HCT116 (cell line): ENCODE measurements around the gene C1QTNF3. TPM values are rescaled to one million over a fixed set of nuclear protein-coding genes. Genes with fewer than 3 reads are reported as not detected.

ENCODE experiments used
- ATAC-seq: fragments of 200-7000 bp; cut with Tn5 transposase; 2 replicates; pipeline ENCODE4 v1.9.1; 2020; ENCODE audit warnings: mild to moderate bottlenecking, moderate library complexity
- BruUV-seq: library from RNA; stranded (reverse); fragments of 400-500 nt; replicated peaks from 2 replicates; lab custom pipeline; 2021; lab: Mats Ljungman, UMichigan
- CTCF ChIA-PET: fragments of 300-600 bp; sonication (Branson Sonifier 250); formaldehyde crosslinking; loops from one replicate; lab custom pipeline; 2021; ENCODE audit warnings: antibody characterized with exemption; lab: Charles Lee
- POLR2A ChIA-PET: fragments of 300-600, 350-600 bp; sonication (Branson Sonifier 250); formaldehyde crosslinking; loops from one replicate; lab custom pipeline; 2021; ENCODE audit warnings: antibody characterized with exemption; lab: Charles Lee
- RAD21 ChIA-PET, 2 experiments: fragments of 300-600 bp; sonication (Branson Sonifier 250); formaldehyde crosslinking; loops; one replicate each; lab custom pipeline; 2023; ENCODE audit warnings: low total read pairs in 2 of 2; ENCODE audit not compliant: uncharacterized antibody in 2 of 2, unreplicated experiment in 2 of 2, low non-redundant PET in 1 of 2; lab: Charles Lee
- DNase-seq: peaks from one replicate; pipeline ENCODE4 v3.0.0-alpha.2; 2010; ENCODE audit warnings: low read depth, low spot score
- H2AFZ ChIP-seq: fragments of 200-600 bp; shearing (Covaris generic), sonication (generic); 2 replicates; pipeline ENCODE4 v1.6.1; 2017; ENCODE audit warnings: low read depth, mixed run types, mixed read lengths, antibody characterized with exemption, low read length; ENCODE audit not compliant: poor library complexity, severe bottlenecking
- H3K27ac ChIP-seq: 2 replicates; pipeline ENCODE4 v1.5.1; 2012; ENCODE audit warnings: low read depth, low read length
- H3K27me3 ChIP-seq: fragments of 200-600 bp; sonication (generic); 2 replicates; pipeline ENCODE4 v1.6.1; 2016; ENCODE audit warnings: mixed run types, low read length, mixed read lengths; ENCODE audit not compliant: insufficient read depth
- H3K36me3 ChIP-seq, 2 experiments: fragments of 200-500 bp in 1 of 2; fragments of 200-600 bp in 1 of 2; sonication (Bioruptor generic) in 1 of 2; sonication (generic) in 1 of 2; 2 replicates each; pipeline versions ENCODE4 v1.5.1 to v1.6.1; 2014 to 2016; ENCODE audit warnings: low read length in 2 of 2, inconsistent platforms in 1 of 2, mixed read lengths in 1 of 2, mixed run types in 1 of 2; ENCODE audit not compliant: insufficient read depth in 2 of 2, control insufficient read depth in 1 of 2
- H3K4me1 ChIP-seq, 2 experiments: fragments of 200-600 bp in 1 of 2; sonication (generic) in 1 of 2; 2 replicates each; pipeline versions ENCODE4 v1.5.1 to v1.6.1; 2012 to 2017; ENCODE audit warnings: low read length in 2 of 2, inconsistent platforms in 1 of 2, mild to moderate bottlenecking in 1 of 2, mixed read lengths in 1 of 2, mixed run types in 1 of 2, moderate library complexity in 1 of 2; ENCODE audit not compliant: insufficient read depth in 2 of 2, control insufficient read depth in 1 of 2
- H3K4me2 ChIP-seq: fragments of 200-600 bp; sonication (generic); 2 replicates; pipeline ENCODE4 v1.6.1; 2017; ENCODE audit warnings: mixed run types, low read length, mixed read lengths
- H3K4me3 ChIP-seq, 2 experiments: fragments of 200-600 bp in 1 of 2; sonication (generic) in 1 of 2; replicated peaks in 1 of 2; 2 replicates each; pipeline ENCODE4 v1.5.1; 2011 to 2016; ENCODE audit warnings: low read length in 2 of 2, control low read depth in 1 of 2, low read depth in 1 of 2, mild to moderate bottlenecking in 1 of 2, mixed read lengths in 1 of 2, mixed run types in 1 of 2
- H3K79me2 ChIP-seq: fragments of 200-600 bp; sonication (generic); 2 replicates; pipeline ENCODE4 v1.6.1; 2017; ENCODE audit warnings: mild to moderate bottlenecking, mixed run types, low read length, moderate library complexity, mixed read lengths; ENCODE audit not compliant: insufficient read depth
- H3K9ac ChIP-seq: fragments of 200-600 bp; sonication (generic); 2 replicates; pipeline ENCODE4 v1.6.1; 2016; ENCODE audit warnings: low read length, mixed read lengths
- H3K9me2 ChIP-seq: fragments of 200-600 bp; sonication (generic), shearing (Covaris generic); 2 replicates; pipeline ENCODE4 v1.6.1; 2017; ENCODE audit warnings: mixed run types, mild to moderate bottlenecking, moderate library complexity; ENCODE audit not compliant: insufficient read depth
- H3K9me3 ChIP-seq, 2 experiments: fragments of 200-500 bp in 1 of 2; fragments of 200-600 bp in 1 of 2; sonication (Bioruptor generic) in 1 of 2; sonication (generic) in 1 of 2; 2 replicates each; pipeline ENCODE4 v1.6.1; 2014 to 2017; ENCODE audit warnings: low read length in 2 of 2, mixed read lengths in 2 of 2, inconsistent platforms in 1 of 2, low read depth in 1 of 2, mild to moderate bottlenecking in 1 of 2, mixed run types in 1 of 2, moderate library complexity in 1 of 2; ENCODE audit not compliant: control insufficient read depth in 1 of 2, insufficient read depth in 1 of 2
- H4K20me1 ChIP-seq: fragments of 200-600 bp; sonication (generic), shearing (Covaris generic); 2 replicates; pipeline ENCODE4 v1.6.1; 2017; ENCODE audit warnings: mixed run types, mild to moderate bottlenecking, moderate library complexity; ENCODE audit not compliant: insufficient read depth
- ATF3 ChIP-seq: IDR thresholded peaks from 2 replicates; pipeline ENCODE4 v1.6.1; 2012
- CBX3 ChIP-seq: IDR thresholded peaks from 2 replicates; pipeline ENCODE4 v1.6.1; 2012; ENCODE audit warnings: low read depth
- CEBPB ChIP-seq: IDR thresholded peaks from 2 replicates; pipeline ENCODE4 v1.6.1; 2012; ENCODE audit warnings: low read depth
- CTCF ChIP-seq, 3 experiments: fragments of 200-600 bp in 1 of 3; sonication (generic) in 1 of 3; IDR thresholded peaks in 2 of 3; conservative IDR thresholded peaks in 1 of 3; 2 replicates each; pipeline ENCODE4 v1.5.1; 2012 to 2017; ENCODE audit warnings: low read depth in 2 of 3, low read length in 2 of 3, antibody characterized with exemption in 1 of 3, borderline replicate concordance in 1 of 3, control low read depth in 1 of 3, mild to moderate bottlenecking in 1 of 3, mixed read lengths in 1 of 3, mixed run types in 1 of 3, moderate library complexity in 1 of 3; ENCODE audit not compliant: insufficient read depth in 1 of 3
- EGR1 ChIP-seq: IDR thresholded peaks from 2 replicates; pipeline ENCODE4 v1.6.1; 2012; ENCODE audit warnings: low read depth
- ELF1 ChIP-seq: IDR thresholded peaks from 2 replicates; pipeline ENCODE4 v1.6.1; 2012; ENCODE audit warnings: low read depth, borderline replicate concordance
- EZH2 ChIP-seq: fragments of 200-600 bp; sonication (generic); IDR thresholded peaks from 2 replicates; pipeline ENCODE4 v1.6.1; 2017; ENCODE audit warnings: antibody characterized with exemption, mixed run types
- EZH2phosphoT487 ChIP-seq: fragments of 200-600 bp; IDR thresholded peaks from 2 replicates; pipeline ENCODE4 v1.6.1; 2018; ENCODE audit warnings: antibody characterized with exemption, borderline replicate concordance
- MAX ChIP-seq: IDR thresholded peaks from 2 replicates; pipeline ENCODE4 v1.6.1; 2012
- POLR2A ChIP-seq: IDR thresholded peaks from 2 replicates; pipeline ENCODE4 v1.7.0; 2011; ENCODE audit warnings: borderline replicate concordance; ENCODE audit not compliant: insufficient read depth, insufficient read length; ENCODE audit errors: extremely low read depth
- POLR2AphosphoS5 ChIP-seq: IDR thresholded peaks from 2 replicates; pipeline ENCODE4 v1.6.1; 2011; ENCODE audit warnings: mild to moderate bottlenecking, low read depth, low read length, moderate library complexity
- RAD21 ChIP-seq: IDR thresholded peaks from 2 replicates; pipeline ENCODE4 v1.6.1; 2012; ENCODE audit warnings: low read depth, mild to moderate bottlenecking
- REST ChIP-seq: IDR thresholded peaks from 2 replicates; pipeline ENCODE4 v1.6.1; 2012; ENCODE audit warnings: low read depth
- SP1 ChIP-seq: IDR thresholded peaks from 2 replicates; pipeline ENCODE4 v1.6.1; 2012; ENCODE audit warnings: low read depth
- SRF ChIP-seq: IDR thresholded peaks from 2 replicates; pipeline ENCODE4 v1.6.1; 2012; ENCODE audit warnings: low read depth
- YY1 ChIP-seq: IDR thresholded peaks from 2 replicates; pipeline ENCODE4 v1.6.1; 2011; ENCODE audit warnings: low read length, low read depth, moderate library complexity, mild to moderate bottlenecking; ENCODE audit not compliant: insufficient replicate concordance; ENCODE audit errors: extremely low read depth
- ZBTB33 ChIP-seq: IDR thresholded peaks from 2 replicates; pipeline ENCODE4 v1.6.1; 2011; ENCODE audit warnings: mild to moderate bottlenecking, low read length, moderate library complexity; ENCODE audit not compliant: insufficient replicate concordance; ENCODE audit errors: extremely low read depth
- ZNF274 ChIP-seq: fragments of 200-500 bp; sonication (Bioruptor generic); IDR thresholded peaks from 2 replicates; pipeline ENCODE4 v1.6.1; 2014; ENCODE audit warnings: mild to moderate bottlenecking, low read depth, low read length, inconsistent platforms
- intact Hi-C: fragments of 100-400 bp; cut with micrococcal nuclease; formaldehyde crosslinking; loops from 2 replicates; pipeline ENCODE4 v1.10.0; 2022
- total RNA-seq: library from RNA; stranded (reverse); gene quantifications from one replicate; pipeline ENCODE4 v1.2.1, GENCODE V29; 2021; ENCODE audit not compliant: unreplicated experiment

Gene C1QTNF3
- total RNA-seq, 1 experiment from 2014 or later: 2.6 TPM

- H3K27ac ChIP-seq: no peak overlapping the region
- no peaks in the 10 kb centered on the region for H3K9me3 ChIP-seq
- no peak overlapping the region for H3K9ac ChIP-seq
- DNase-seq (no peak), ATAC-seq (no peak)
- no peaks in the 10 kb centered on the region for H4K20me1 ChIP-seq
- intact Hi-C loops: no loop called here
- H3K9me2 ChIP-seq: no peaks in the 10 kb centered on the region
- CTCF ChIA-PET: no interaction called here
- no peak overlapping the region for H2AFZ ChIP-seq
- no peak overlapping the region for H3K4me2 ChIP-seq
- H3K4me1 ChIP-seq: no peaks in the 10 kb centered on the region
- TF ChIP-seq SRF: no peak
- no peak for TF ChIP-seq MAX
- no peak for TF ChIP-seq ATF3
- TF ChIP-seq ZNF274: no peak
- TF ChIP-seq CEBPB: no peak
- no peak for TF ChIP-seq POLR2AphosphoS5
- TF ChIP-seq POLR2A: no peak
- TF ChIP-seq YY1: no peak
- TF ChIP-seq ELF1: no peak
- TF ChIP-seq CTCF (IDR thresholded peaks at IDR 0.05 in 2 of 3, conservative IDR thresholded peaks at IDR 0.05 in 1 of 3; ENCODE audit: borderline replicate concordance in 1 of 3, insufficient read depth in 1 of 3, low read depth in 2 of 3, low read length in 2 of 3): no peak
- TF ChIP-seq EGR1: no peak
- TF ChIP-seq ZBTB33: no peak
- no peak for TF ChIP-seq SP1
- no peak for TF ChIP-seq RAD21
- no peak for TF ChIP-seq CBX3
- TF ChIP-seq EZH2: no peak
- TF ChIP-seq REST: no peak
- TF ChIP-seq EZH2phosphoT487: no peak
- H3K27me3 ChIP-seq: no peaks in the 10 kb centered on the region
- H3K36me3 ChIP-seq: no peaks in the 10 kb centered on the region
- H3K79me2 ChIP-seq: no peaks in the 10 kb centered on the region
- POLR2A ChIA-PET: no interaction called here
- RAD21 ChIA-PET: no interaction called here
- no TSS peak for BruUV-seq
- no peak overlapping the region for H3K4me3 ChIP-seq
Measured at GRCh38 chr5:34057118-34057517, 14.1 kb upstream of the C1QTNF3 start.
